Fibroblast of skin of right quadriceps (primary cell): ENCODE data around the gene TMEM151A.
"Not testable (repeated sequence)": the region's sequence is repeated elsewhere in the genome, so short reads cannot be mapped to it uniquely, and the experiment has no call there.

Experiments
- DNase-seq: peaks from one replicate; pipeline ENCODE4 v3.0.0-alpha.2; 2013

The TMEM151A gene

DNA sequence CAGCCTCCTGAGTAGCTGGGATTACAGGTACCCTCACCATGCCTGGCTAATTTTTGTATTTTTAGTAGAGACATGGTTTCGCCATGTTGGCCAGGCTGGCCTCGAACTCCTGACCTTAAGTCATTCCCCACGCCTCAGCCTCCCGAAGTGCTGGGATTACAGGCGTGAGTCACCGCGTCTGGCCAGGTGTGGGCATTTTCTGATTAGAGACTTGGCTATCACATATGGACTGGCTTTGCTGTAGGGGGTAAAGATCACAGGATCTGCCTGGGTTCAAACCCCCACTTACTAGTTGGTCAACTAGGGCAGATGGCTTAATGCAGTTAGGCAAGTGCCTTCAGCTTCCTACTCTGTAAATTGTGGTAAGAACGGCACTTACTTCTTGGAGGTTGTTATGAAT lies 18.6 kb downstream of the TMEM151A start:
- no peak for DNase-seq

DNA sequence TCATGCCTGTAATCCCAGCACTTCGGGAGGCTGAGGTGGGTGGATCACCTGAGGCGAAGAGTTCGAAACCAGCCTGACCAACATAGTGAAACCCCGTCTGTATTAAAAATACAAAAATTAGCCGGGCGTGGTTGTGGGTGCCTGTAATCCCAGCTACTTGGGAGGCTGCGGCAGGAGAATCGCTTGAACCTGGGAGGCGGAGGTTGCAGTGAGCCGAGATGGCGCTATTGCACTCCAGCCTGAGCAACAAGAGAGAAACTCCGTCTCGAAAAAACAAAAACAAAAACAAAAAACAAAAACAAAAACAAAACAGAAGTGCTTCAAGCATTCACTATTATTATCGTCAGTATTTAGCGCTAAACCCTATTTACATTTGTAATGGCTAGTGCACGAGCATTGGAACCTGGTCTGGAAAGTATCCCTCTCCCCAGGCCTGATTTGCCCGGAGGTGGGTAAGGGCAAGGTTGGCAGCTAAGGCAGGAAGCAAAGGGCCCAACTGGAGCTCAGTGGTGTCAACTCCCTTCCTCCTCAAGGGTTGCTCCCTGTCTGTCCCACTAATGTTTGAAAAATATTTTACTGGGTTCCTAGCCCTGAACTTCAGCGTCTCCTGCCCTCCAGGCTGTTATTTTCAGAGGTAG lies 19.2 kb downstream of the TMEM151A start:
- DNase-seq: not testable (repeated sequence)

DNA sequence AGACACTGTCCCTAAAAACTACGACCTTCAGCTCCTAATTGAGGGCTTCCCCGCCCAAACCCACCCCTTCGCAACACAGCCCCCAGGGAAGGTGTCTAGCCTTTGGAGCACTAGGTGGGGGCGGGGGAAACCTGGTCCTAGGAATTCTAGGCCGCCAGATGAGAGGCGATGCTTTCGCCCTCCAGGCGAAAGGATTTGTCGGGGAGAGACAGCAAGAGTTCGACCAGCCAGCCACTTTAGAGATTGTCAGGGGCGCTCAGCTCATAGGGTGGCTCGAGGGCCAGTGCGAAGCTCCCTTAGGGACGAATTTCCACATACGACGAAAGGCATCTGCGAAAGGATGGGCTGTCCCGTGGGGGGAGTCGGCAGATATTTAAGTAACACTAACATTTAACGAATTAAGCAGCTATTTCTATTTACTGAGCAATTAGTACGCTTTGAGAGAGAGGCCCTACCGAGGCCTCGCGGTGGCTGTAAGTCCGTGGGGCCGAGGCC lies 19.8 kb downstream of the TMEM151A start:
- no peak for DNase-seq

DNA sequence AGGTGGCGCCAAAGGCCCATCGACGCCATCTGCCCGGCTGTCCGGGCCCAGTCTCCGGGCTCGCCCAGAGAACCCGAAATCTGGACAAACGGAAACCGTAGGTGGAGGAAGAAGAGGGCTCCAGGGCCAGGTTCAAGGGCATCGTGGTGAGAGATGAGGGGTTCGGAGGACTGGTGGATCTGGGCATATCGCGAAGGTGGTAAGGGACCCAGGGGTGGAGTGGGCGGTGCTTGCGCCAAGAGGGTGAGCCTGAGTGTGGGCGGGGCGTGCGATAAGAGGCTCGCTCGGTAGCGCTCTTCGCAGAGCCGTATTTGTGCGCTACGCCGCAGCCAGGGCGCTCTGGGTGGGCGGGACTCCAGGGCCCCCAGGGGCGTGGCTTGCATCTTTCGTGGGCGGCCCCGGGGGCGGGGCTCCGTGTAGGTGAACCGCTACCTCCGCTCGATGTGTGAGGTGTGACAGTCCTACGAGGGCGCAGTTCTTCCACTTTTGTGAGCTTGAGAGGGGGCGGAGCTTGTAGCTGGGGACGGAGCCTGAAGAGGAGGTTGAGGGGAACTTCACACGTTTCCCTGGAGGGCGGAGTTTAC lies 20.4 kb downstream of the TMEM151A start:
- peak; percentile 90 for DNase-seq

DNA sequence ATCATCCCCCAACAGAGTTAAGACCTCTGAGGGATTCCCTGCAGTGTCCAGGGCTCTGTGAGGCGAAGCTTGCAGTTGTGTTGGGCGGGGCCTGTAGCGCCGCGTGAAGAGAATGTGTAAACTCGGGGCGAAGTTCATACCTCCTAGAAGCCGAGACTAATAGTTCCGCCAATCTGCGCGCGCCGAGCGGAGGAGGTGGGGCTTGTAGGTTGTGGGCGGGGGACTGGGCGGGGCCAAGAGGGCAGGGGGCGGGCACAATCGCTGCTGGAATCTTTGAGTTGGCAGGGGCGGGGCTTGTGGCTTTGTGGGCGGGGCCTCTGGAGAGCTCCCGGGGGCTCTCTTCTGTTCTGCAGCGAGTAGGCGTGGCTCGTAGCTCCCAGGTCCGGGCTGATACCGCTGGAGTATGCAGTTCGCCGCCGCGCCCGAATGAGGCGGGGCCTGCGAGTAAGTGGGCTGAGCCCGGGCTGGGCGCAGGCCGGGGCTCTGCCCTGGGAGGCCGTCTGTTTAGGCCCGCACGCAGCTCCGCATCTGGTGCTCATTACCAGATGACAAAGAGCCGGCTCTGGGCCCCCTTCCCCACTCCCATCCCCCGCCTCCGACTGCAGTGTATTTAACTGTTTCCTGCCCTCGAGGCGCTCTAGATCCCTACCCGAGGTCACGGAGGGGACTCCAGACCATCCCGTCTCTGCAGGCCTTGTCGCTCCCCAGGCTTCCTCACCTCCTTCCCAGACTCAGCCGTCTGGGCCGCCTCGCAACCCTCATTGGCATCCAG lies 21.0 kb downstream of the TMEM151A start:
- DNase-seq: peak; percentile 100

DNA sequence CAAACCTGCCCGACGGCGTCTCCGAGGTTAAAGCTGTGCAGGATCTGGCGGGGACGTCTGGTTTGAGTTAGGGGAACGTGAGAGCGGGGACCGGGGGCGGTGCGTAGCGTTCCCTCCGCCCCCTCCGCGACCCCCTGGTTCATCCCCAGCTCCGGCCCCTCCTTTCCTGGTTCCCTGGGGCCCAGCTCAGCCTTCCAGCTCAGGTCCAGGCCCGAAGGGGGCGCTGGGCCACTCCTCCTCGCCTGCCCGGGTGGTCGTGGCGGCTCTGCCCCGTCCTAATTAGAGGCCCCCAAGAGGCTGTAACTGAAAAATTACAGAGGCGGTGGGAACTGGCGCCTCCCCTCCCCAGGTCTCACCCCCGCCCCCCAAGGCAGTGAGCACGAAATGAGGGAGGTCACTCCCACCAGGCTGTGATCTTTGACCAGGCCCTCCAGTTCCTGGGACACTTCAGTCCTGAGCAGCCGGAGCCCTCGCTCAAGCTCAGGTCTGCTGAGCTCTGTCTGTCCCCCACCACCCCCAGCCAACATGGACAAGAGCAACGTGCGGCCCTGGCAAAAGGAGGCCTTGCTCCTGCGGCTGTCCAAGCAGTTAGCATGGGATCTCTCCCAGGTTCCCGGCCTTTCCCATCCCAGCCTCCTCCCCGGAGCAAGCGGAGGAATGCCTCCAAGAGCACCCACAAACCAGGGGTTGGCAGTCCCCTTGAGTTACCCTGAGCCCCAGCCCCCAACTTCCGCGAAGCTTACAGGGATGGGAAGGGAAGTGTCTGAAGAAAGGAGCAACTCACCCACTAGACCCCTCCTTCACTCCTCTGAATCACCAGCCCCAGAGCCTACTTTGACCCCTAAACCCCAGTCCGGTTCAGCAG lies 21.9 kb downstream of the TMEM151A start:
- peak; percentile 55 for DNase-seq

DNA sequence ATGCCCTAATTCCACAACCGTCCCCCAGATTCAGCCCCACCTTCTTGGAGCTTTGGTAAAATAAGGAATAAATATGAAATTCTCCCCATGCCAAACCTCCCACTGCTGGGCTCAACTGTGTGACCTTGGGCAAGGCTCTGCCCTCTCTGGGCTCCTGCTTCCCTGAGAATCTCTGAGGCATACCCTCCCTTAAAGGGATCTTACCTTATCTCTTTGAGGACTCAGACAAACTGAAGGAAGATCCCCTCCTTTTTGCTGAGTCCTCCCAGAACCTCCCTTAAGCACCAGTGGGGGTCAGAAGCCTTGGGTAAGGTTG lies 22.4 kb downstream of the TMEM151A start:
- no peak for DNase-seq

DNA sequence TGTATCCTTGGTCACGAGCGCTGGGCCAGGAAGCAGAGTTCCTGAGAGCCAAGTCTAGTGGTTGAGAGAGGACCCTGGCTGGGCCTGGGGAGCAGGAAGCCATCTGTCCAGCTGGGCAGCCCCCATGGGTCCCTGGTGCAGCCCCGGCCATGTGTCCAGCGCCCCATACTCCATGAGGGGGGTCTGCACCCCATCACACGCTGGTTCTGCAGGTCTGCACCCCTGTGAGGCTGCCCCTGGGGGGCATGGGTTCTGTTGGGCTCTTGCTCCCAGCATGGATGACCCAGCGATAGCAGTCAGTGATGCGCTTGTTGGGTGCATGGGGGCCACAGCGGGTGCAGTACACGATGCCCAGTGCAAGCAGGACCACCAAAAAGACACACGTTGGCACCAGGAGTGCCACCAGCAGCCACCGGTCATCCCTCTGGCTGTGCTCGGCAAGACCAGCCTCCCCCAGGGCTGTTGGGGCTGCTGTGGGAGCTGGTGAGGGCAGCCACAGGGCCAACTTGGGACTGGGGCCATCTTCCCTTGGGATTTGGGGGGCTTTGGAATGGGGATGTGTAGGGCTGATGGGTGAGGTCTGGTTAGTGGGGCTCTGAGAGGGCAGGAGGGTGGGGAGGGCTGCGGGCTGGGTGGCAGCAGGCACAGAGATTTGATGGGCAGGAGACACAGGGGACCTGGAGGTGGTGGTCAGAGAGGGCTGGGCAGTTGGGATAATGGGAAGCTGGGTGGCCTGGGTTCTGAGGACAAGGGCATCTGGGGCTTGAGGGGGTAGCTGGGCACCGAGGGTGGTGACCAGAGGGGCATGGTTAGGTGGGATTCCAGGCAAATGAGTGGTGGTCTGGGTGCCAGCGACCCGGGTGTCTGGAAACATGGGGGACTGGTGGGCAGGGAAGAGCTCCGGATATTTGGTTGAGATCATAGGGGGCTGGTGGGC lies 23.1 kb downstream of the TMEM151A start:
- no peak for DNase-seq

DNA sequence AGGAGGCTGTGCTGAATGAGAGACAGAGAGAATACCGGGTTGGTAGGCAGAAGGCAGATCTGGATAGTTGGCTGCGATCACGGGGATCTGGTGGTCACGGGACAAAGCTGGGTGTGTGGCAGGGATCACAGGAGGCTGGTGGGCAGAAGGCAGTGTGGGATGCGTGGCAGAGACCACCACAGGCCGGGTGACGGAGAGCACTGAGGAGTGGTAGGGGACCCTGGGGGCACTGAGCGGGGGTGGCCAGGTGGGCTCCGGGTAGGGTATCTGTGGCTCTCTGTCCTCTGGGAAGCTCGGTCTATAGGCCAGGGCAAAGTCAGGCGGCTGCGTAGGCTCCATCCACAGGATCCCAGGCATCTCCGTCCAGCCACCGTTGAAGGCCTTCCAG lies 23.8 kb downstream of the TMEM151A start:
- DNase-seq: no peak

DNA sequence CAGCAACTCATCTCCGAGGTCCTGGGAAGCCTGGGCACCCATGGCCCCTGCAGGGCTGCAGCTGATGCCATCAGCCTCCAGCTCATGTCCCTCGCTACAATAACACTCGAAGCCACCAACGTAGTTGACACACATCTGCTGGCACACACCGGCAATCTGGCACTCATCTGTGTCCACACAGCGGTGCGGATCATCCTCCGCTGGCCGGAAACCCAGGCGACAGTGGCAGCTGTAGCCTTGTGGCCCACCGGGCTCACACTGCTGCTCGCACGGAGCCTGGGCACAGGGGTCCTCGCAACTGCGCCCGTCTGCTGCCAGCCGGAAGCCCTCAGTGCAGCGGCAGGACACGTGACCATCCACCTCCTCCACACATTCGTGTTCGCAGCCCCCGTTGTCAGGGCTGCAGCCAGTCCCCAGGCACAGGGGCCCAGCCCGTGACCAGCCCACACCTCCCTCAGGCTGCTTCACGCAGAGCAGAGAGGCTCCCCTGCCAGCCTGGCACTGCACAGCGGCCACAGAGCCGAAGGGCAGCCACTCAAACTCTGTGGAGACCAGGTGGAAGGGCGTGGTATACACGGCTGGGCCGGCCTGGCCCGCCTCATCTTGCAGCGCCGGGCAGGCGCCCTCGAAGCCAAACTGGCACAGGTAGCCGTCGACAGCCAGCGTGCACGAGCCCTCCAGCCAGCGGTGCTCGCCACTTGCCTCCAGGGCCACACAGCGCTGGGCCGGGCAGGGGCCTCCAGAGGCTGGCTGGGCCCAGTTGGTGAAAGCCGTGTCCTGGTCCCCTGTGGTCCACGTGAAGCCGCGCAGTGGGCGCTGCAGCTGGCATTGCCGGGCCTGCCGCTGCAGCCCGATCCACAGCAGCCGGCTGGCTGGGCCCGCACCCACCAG lies 24.5 kb downstream of the TMEM151A start:
- no peak for DNase-seq

DNA sequence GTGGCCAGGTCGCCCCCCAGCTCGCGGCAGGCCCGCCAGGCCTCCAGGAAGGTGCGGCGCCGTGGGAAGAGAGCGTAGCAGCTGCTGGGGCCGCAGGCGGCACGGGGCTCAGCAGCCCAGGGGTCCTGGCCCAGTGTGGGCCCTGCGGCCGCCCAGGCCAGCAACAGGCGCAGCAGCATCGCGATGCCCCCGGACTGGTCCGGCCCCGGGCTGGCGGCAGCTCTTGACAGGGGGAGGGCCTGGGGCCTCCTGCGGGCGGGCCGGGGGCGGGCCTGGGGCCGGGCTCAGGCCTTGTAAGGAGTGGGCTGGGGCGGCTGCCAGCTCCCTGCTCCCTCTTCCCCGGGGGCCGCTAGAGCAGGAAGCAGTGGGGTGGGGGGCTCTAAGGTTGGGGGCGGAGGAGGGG lies 25.2 kb downstream of the TMEM151A start, which contains the start of gene CD248:
CD248 (minus strand) TSS at position 196 of the 403 bp plus-strand sequence; CDS start at position 179, 17 bp downstream.
- peak; percentile 94 for DNase-seq

DNA sequence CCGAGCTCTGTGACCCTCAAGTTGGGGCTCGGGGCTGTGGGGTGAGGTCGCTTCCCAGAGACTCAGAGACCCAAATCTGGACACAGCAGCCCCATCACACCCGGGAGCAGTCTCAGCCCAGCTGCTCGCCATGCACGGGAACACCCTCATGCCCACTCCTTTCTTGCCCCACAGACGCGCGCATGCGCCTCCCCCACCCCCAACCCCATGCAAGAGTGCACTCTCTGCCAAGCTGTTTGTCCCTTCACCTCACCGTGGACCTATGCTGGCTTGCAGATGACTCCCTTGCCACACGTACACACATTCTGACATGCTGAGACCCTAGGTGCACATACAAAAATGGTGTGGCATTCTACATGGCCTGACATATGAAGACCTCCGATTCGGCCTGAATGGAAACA lies 25.6 kb downstream of the TMEM151A start:
- DNase-seq: peak; percentile 85

DNA sequence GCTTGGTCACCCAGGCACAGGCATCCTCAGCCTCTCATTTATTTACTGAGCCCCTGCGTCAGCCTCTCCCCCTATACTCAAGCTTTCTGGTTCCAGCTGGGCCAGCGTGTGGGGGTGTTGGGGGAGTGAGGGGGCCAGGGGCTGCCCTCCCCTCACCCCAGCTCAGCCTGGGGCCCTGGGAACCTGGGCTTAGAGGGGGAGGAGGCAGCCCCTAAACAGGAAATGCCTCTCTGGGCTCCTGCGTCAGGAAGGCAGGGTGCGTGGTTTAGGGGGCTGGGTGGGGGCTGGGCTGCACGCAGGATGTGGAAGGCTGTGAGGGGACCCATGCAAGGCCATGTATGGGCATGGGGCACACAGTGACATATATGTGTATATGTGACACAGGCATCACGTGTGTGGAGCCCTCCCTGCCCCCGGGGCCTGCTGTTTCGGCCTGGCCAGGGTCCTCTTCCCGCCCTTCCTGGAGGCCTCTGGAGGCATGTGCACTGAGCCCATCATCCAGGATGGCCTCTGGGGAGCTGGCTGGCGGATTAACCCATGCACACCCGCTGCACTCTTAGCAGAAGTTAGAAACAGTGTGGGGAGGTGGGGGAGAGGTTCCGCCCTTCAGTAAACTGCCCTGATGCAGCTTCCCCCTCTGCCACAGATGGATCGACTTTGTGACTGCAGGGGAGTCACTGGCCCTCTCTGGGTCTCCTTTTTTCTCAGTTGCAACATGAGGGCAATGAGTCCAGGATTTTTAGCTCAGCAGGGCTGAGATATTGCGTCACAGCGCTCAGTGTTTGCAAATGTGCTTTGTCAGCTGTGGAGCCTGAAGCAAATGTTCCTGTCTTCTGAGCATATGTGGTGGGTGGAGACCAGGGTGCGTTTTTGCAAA lies 26.3 kb downstream of the TMEM151A start:
- DNase-seq: peak; percentile 93

DNA sequence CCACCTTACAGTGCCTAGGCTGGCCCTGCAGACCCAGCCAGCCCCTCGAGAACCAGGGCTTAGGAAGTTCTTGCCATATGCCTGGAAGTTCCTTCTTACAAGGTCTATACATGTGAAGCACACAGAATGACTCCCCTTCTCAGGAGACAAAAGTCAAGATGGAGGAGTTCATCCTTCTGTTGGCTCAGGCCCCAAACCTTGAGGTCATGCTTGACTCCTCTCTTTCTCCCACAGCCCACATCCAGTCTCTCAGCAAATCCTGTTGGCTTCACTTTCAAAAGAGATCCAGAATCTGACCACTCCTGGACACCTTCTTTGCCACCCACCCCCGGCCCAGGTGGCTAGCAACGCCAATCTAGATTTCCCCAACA lies 26.9 kb downstream of the TMEM151A start:
- no peak for DNase-seq

DNA sequence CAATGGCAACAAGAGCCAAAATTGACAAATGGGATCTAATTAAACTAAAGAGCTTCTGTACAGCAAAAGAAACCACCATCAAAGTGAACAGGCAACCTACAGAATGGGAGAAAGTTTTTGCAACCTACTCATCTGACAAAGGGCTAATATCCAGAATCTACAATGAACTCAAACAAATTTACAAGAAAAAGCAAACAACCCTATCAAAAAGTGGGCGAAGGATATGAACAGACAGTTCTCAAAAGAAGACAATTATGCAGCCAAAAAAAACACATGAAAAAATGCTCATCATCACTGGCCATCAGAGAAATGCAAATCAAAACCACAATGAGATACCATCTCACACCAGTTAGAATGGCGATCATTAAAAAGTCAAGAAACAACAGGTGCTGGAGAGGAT lies 28.6 kb downstream of the TMEM151A start:
- not testable (repeated sequence) for DNase-seq

DNA sequence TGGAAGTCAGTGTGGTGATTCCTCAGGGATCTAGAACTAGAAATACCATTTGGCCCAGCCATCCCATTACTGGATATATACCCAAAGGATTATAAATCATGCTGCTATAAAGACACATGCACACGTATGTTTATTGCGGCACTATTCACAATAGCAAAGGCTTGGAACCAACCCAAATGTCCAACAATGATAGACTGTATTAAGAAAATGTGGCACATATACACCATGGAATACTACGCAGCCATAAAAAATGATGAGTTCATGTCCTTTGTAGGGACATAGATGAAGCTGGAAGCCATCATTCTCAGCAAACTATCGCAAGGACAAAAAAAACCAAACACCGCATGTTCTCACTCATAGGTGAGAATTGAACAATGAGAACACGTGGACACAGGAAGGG lies 29.1 kb downstream of the TMEM151A start:
- not testable (repeated sequence) for DNase-seq

DNA sequence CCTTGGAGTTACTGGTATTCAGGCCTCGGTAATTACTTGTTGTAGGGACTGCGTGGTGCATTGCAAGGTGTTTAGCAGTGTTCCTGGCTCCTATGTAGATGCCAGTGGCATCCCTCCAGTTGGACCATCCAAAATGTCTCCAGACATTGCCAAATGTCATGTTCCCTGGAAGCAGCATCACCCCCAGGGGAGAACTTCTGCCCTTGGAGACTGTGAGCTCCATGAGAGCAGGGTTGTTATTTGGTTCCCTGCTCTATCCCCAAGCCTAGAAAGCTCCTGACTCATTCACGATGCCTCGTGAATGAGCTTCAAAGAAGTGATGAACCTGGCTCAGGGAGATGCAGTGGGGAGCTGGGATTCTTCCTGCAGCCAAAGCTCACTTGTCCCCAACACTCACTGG lies 29.9 kb downstream of the TMEM151A start:
- DNase-seq: no peak

DNA sequence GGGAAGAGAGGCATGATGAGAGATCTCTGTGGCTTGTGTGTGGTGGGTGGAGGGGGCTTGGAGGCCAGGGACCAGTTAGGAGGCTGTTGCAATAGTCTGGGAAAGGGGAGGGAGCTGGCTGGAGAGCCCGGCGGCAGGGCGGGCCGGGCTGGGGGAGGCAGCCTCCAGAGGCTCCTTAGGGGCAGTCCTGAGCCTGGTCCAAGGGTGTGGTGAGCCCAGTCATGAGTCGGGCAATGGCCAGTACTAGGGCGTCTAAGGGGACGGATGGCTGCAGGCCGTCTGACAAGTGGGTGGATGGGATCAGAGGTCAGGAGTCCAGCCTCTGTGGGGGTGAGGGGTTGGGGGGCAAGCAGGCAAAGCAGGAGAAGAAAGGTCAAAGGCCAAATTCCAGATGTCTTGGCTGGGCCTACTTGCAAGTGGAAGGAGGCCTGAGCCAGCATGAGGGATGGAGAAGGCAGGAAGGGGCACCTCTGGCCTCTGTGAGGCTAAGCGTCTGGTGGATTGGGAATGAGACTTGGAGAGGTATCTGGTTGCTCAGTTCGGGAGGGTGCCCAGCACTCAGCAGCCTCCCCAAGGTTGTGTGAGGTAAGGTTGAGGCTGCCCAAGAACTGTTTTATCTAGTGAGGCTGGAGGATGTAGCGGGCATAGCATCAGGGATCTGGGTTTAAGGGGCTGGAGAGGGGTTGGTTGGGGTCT lies 31.2 kb downstream of the TMEM151A start:
- DNase-seq: peak; percentile 14

DNA sequence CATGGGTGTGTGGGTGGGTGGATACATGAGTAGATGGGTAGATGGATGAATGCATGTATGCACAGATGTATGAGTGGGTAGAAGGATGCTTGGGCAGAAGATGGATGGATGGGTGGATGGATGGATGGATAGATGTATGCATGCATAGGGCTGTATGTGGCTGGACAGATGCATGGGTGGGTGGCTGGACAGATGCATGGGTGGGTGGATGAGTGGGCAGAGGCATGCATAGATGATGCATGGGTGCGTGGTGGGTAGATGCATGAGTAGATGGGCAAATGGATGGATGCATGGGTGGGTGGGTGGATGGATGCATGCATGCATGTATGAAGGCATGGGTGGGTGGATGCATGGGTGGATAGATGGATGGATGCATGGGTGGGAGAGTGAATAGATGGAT lies 32.0 kb downstream of the TMEM151A start:
- no peak for DNase-seq
